ENCODE data around the gene OFD1.

OFD1 gene

DNA sequence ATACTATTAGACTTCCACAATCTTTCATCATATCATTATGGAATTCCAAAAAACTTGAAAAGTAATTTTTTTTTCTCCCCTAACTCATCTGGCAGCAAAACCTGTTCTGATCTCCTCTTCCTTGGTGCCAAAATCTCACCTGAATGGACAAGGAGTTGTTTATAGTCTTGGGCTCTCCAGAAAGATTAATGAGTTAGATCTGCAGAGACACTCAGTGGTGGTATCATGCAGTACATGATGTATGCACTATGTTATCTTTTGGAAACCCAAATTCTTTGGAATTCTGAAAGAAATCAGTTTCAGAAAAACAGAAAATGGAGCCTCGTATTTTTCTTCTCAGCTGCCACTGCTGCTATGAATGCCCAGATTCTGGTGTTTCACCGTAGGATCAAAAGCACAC, 70.7 kb downstream of the OFD1 start:
- DNase-seq: no peak

DNA sequence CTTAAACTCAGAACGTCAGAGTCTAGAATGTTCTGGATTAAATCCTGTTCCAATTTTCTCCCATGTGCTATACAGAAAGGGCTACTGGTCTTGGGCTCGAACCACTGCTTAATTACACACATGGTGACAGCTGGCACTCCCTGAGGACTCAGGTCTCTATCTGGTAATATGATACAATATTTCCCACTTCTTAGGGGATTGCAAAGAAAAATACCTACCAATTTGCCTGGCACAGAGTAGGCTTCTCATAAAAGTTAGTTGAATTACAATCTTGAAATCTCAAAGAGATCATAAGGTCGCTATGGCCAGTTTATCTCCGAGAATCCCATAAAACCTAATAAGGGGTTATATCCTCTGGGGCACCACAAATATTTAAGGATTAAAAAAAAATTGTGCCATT, 73.7 kb downstream of the OFD1 start:
- no peak for DNase-seq

DNA sequence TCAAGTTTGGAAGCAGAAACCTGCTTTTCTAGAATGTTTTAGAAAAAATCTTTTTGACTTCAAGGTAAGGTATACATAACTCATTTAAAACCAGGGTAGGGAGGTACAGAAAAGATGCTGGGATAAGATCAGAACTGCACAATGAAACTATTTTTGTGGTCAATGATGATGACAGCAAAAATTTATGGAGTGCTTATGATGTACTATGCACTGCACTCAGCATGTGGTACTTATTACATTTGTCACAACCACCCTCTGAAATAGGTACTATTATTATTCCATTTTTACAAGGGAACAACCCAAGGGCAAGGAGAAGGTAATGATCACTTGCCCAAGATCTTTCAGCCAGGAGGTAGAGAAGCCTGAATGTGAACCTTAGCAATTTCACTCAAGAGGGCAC, 74.3 kb downstream of the OFD1 start:
- no peak for DNase-seq

DNA sequence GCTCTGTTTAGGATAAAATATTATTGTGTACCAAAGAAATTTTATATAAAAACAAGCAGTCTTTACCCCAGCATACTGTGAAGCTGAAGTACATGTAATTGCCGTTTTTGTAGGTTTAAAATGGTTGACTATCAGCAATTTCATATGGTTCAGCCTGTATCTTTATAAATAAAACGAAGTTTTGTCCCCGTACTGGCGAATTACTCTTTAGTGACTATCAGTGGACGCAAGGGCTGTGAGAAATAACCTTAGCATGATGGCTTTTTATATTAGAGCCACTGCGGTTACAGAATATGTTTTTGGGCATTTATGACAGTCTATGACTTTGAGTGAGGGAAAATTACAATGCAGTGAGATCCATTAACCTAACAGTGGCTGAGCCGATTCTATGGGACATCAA, 81.1 kb downstream of the OFD1 start:
- no peak for DNase-seq

DNA sequence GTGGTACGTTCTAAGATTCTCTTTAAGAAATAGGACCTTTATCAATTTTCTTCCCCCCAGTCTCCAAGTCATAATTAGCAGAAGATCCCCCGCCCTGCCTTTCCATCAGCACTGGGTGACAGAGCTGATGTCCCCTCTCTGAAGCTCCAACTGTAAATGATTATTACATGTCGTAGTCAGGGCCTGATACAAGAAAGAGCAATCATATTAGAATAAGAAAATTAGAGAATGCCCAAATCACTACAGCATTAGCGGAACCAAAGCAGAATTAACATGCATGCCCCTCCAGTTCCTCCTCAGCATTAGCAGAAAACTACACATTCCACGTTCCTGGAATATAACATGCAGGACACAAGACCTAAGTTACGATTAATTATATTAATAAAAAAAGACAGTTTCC, 81.6 kb downstream of the OFD1 start:
- no peak for DNase-seq

DNA sequence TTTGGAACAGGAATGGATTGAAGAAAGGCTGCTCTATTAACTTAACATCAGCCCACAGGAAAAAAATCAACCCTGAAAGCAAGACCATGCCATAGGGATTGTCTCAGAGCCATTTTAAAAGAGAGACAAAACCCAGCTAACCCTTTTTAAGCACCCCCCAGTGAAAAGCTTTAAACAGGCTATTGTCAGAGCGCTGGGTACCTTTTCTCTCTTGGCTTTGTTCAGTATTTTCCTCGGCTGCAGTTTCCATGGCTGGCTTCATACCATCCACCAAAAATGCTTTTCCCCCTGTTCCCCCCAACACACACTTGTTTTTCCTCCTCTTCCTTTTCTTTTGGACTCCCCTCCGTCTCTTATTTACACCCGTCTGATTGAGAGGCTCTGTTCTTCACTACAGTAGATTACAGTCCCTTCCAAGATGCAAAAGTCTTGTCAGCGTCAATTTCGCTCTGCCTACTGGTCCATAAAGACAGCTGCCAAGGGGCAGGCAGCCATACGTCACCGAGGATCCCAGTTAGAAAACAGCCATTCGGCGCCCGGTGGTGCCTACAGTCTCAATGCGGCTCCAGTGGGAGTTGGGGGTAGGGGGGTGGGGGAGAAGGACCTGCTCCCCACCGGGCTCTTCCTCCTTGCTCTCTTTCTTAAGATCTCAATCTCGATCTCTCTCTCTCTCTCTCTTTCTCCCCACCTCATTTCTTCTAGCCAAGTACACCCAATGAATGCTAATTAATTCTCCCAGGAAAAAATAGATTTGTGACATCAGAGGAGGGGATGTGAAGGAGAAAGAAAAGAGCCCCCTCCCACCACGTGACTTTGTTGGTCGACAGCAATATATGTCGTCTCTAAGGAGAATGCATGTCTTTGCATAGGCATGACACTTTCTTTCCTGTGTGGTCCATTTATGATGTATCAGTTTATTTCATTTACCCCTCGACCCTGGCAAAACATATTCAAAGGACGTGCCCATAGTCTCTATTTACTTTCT, 82.4 kb downstream of the OFD1 start, which contains the start of gene GPM6B:
Gene GPM6B (minus strand): TSS at position 451 of the 985 bp plus-strand sequence. CDS start 189 bp downstream, at position 262.
- DNase-seq: no peak

Measured in AML-193 (cell line).